ENCODE measurements around the gene KDM5B. TPM values are rescaled to one million over a fixed set of nuclear protein-coding genes. Genes with fewer than 3 reads are reported as not detected.

Gene KDM5B
- total RNA-seq, 2 donors from 2014 or later, result 48.2 to 110 TPM

GRCh38 chr1:202765721-202766120, 42.5 kb downstream of the KDM5B start:
- intact Hi-C loops (cut with DNase I), result no loop called here
- 83% methylated on average over 1 of the region's 1 CpG for WGBS

GRCh38 chr1:202762019-202762418, 46.2 kb downstream of the KDM5B start:
- no peak overlapping the region for H3K4me3 ChIP-seq
- H3K27me3 ChIP-seq (replicated peaks; ENCODE audit: insufficient read depth), result no peaks in the 10 kb centered on the region
- no peaks in the 10 kb centered on the region for H3K9me3 ChIP-seq
- 45% methylated on average over 2 of the region's 2 CpGs for WGBS
- no peak overlapping the region for H3K27ac ChIP-seq
- H3K4me1 ChIP-seq (replicated peaks), result no peaks in the 10 kb centered on the region
- H3K36me3 ChIP-seq, result peaks cover 0 to 3% of the 10 kb centered on the region in 2 donors
- intact Hi-C loops (cut with DNase I), result no loop called here
- TF ChIP-seq POLR2A (IDR thresholded peaks at IDR 0.05) (no peak), POLR2AphosphoS5 (IDR thresholded peaks at IDR 0.05) (no peak)
- TF ChIP-seq, protein P1, sequence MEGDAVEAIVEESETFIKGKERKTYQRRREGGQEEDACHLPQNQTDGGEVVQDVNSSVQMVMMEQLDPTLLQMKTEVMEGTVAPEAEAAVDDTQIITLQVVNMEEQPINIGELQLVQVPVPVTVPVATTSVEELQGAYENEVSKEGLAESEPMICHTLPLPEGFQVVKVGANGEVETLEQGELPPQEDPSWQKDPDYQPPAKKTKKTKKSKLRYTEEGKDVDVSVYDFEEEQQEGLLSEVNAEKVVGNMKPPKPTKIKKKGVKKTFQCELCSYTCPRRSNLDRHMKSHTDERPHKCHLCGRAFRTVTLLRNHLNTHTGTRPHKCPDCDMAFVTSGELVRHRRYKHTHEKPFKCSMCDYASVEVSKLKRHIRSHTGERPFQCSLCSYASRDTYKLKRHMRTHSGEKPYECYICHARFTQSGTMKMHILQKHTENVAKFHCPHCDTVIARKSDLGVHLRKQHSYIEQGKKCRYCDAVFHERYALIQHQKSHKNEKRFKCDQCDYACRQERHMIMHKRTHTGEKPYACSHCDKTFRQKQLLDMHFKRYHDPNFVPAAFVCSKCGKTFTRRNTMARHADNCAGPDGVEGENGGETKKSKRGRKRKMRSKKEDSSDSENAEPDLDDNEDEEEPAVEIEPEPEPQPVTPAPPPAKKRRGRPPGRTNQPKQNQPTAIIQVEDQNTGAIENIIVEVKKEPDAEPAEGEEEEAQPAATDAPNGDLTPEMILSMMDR (IDR thresholded peaks at IDR 0.05), result no peak
- no peak for DNase-seq (ENCODE audit: low spot score)

More at GRCh38 chr1:202765721-202766120, 42.5 kb downstream of the KDM5B start:
- H3K27me3 ChIP-seq (replicated peaks; ENCODE audit: insufficient read depth), result no peaks in the 10 kb centered on the region
- H3K9me3 ChIP-seq, result no peaks in the 10 kb centered on the region
- TF ChIP-seq POLR2A (IDR thresholded peaks at IDR 0.05) (no peak), POLR2AphosphoS5 (IDR thresholded peaks at IDR 0.05) (no peak)
- TF ChIP-seq, protein P1 (IDR thresholded peaks at IDR 0.05), result no peak
- H3K36me3 ChIP-seq, result peaks cover 0 to 3% of the 10 kb centered on the region in 2 donors
- no peak overlapping the region for H3K27ac ChIP-seq
- H3K4me3 ChIP-seq, result no peak overlapping the region
- DNase-seq (ENCODE audit: low spot score), result no peak
- no peaks in the 10 kb centered on the region for H3K4me1 ChIP-seq (replicated peaks)

- no peaks in the 10 kb centered on the region for H3K4me1 ChIP-seq (replicated peaks)
- 79% methylated on average over 1 of the region's 1 CpG for WGBS
- intact Hi-C loops (cut with DNase I), result no loop called here
- no peak overlapping the region for H3K27ac ChIP-seq
- H3K36me3 ChIP-seq, result peaks cover 0 to under 1% of the 10 kb centered on the region in 2 donors
- DNase-seq (ENCODE audit: low spot score), result no peak
- no peaks in the 10 kb centered on the region for H3K27me3 ChIP-seq (replicated peaks; ENCODE audit: insufficient read depth)
- H3K9me3 ChIP-seq, result no peaks in the 10 kb centered on the region
- TF ChIP-seq POLR2A (IDR thresholded peaks at IDR 0.05) (no peak), POLR2AphosphoS5 (IDR thresholded peaks at IDR 0.05) (no peak)
- TF ChIP-seq, protein P1 (IDR thresholded peaks at IDR 0.05), result no peak
- H3K4me3 ChIP-seq, result no peak overlapping the region
Observed at GRCh38 chr1:202760589-202760988, 47.6 kb downstream of the KDM5B start.

DNA sequence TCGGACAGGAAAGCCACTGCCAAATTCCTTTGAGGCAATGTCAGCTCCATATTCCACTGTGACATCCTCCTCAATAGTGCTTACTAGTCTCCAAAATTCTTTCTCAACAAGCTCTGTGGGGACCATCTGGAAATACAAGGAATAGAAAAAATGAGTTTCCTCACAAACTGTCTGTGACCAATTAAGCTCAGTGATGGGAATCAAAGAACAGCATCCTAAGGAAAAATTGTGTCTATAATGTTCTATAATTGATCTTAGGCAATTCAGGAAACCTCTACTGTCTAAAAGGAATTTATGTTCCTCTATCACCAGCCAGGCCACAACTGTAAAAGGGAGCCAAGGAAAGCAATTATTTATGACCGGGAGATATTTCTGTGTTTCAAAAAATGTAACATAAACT, 51.8 kb downstream of the KDM5B start:
- DNase-seq (ENCODE audit: low spot score), result no peak
- intact Hi-C loops (cut with DNase I), result no loop called here
- 86% methylated on average over 2 of the region's 2 CpGs for WGBS
- no peaks in the 10 kb centered on the region for H3K27me3 ChIP-seq (replicated peaks; ENCODE audit: insufficient read depth)
- no peaks in the 10 kb centered on the region for H3K4me1 ChIP-seq (replicated peaks)
- no peak overlapping the region for H3K27ac ChIP-seq
- H3K9me3 ChIP-seq, result no peaks in the 10 kb centered on the region
- peaks cover 0 to 8% of the 10 kb centered on the region in 2 donors for H3K36me3 ChIP-seq
- TF ChIP-seq POLR2AphosphoS5 (IDR thresholded peaks at IDR 0.05) (no peak), POLR2A (IDR thresholded peaks at IDR 0.05) (no peak)
- TF ChIP-seq, protein P1 (IDR thresholded peaks at IDR 0.05), result no peak
- no peak overlapping the region for H3K4me3 ChIP-seq

GRCh38 chr1:202754293-202754692, 53.9 kb downstream of the KDM5B start:
- intact Hi-C loops (cut with DNase I), result no loop called here
- Histone ChIP-seq H3K9me3 (no peaks in the 10 kb centered on the region), H3K4me1 (replicated peaks) (no peaks in the 10 kb centered on the region), H3K36me3 (peaks cover 0 to 8% of the 10 kb centered on the region in 2 donors), H3K27me3 (replicated peaks; ENCODE audit: insufficient read depth) (no peaks in the 10 kb centered on the region), H3K4me3 (no peak overlapping the region), H3K27ac (no peak overlapping the region)
- WGBS, result 99% methylated on average over 2 of the region's 2 CpGs
- no peak for DNase-seq (ENCODE audit: low spot score)
- TF ChIP-seq, protein P1 (IDR thresholded peaks at IDR 0.05), result no peak
- TF ChIP-seq POLR2A (IDR thresholded peaks at IDR 0.05), result no peak
- TF ChIP-seq POLR2AphosphoS5 (IDR thresholded peaks at IDR 0.05), result no peak

Measured in prostate gland (tissue), 2 donors.